ENCODE results near the gene EPS8. TPM values are rescaled to one million over a fixed set of nuclear protein-coding genes. Genes with fewer than 3 reads are reported as not detected.
"Not testable (repeated sequence)": the region's sequence is repeated elsewhere in the genome, so short reads cannot be mapped to it uniquely, and the experiment has no call there.

Gene EPS8
- total RNA-seq, 1 donor from 2014 or later: 21.2 TPM

DNA sequence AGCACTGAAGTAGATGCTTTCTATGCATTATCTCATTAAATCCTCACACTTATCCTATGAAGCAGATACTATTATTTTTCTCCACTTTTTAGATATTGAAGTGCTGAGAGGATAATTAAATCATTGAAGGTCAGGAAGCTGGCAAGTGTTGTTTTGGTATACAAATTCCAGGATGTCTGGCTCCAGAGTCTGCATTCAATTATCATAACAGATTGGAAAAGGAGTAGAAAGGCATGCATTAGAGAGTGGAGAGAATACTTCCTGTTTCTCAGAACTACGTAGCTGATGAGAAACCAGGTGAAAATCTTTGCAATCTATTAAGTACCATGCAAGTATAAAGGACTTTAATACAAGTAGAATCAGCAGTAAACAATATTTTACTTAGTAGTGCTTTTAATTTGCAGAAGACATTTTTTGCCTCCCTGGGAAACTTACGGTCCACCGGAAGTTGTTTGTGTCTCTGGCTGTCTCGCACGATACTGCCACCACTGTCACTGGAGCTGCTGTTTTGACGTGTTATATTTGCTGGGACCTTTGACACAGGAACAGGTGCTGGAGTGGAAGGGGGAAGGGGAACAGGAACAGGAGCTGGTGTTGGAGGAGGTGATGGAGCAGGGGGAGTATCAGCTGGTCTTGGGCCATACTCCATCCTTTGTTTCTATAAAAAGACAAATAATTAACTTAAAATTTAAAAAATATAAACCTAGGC is 158.0 kb downstream of the EPS8 start:
- no peak for DNase-seq (ENCODE audit: low spot score)
- intact Hi-C loops (cut with DNase I): loop anchor here (10.0 kb wide), 1 partner anchor 74 kb away; no protein-coding TSS in a partner anchor

DNA sequence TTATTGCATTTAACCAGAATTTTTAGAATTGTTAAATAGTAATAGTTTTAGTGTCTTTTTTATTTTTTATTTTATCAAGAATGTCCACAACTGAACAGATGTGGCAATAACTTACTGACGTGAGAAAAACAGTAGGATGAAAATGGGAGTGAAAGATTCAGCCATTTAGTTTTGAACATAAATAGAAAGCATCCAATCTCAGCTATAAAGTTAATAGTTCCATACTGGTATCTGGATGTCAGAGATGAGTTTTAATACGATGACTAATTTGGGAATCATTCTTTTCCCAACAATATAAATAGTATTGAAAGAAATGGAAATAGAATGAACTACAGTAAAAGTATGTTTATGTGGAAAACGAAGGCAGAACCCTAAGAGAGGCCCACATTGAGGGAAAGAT is 159.4 kb downstream of the EPS8 start:
- intact Hi-C loops (cut with DNase I): loop anchor here (5.0 to 10.0 kb wide), 3 partner anchors 37 to 155 kb away; partner anchors contain the start of gene EPS8
- no peak for DNase-seq (ENCODE audit: low spot score)

DNA sequence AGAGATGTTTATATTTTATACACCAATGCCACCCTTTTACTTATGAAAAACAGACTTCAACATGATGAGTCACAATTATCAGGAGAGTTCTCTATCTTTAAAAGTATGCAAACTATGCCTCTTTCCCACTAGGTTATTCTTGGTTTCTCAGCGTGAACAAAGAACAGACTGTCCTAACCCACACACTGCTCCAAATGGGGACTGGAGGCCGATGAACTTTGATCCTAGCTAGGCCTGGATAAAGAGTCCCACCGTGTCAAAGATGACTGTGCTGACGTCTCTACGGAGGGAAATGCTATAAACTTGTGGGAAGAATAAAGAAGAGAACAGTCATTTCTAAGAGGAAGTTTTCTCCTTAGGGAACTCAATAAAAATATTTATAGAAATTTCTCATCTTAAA is 160.1 kb downstream of the EPS8 start:
- no peak for DNase-seq (ENCODE audit: low spot score)
- intact Hi-C loops (cut with DNase I): loop anchor here (5.0 to 10.0 kb wide), 2 partner anchors 37 to 156 kb away; partner anchors contain the start of gene EPS8

DNA sequence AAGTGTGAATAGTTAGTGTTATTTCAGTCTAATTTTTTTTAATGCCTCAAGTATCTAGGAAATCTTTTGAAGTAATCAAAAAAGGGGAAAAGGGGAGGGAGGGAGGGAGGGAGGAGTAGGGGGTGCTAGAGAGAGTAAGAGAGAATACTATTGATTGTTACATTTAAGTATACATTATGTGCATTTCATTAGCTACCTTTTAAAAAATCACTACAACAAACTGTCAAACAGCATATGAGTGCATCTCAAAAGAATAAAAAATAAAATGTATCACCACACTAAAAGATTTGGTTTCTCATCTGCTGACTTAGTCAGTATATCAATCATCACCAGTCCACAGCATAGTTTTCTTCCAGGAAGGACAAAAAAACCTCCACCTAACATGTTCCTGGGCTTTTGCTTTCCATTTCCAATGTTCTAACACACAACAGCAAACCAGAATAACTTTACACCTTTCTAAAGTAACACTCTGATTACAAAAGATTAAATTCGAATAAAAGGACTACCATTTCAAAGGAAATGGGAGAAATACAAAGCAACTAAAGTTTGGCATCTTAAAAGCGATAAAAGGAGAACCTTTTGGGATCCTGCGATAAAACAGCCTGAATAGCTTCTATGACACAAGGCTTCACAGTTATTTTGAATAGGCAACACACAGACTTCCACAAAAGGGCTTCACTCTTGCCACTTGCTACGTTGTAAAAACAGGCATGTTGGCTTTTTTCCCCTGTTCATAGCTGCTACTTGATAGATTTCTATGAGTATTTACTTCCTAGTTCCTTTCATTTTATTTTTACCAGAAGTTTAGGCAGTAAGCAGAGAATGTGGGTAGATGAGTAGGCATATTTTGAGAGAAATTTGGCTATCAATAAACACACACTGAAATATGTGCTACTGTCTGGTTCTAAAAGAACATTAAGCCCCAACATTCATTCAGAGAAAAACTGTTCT is 160.9 kb downstream of the EPS8 start:
- no peak for DNase-seq (ENCODE audit: low spot score)
- intact Hi-C loops (cut with DNase I): loop anchor here (5.0 to 10.0 kb wide), 2 partner anchors 36 to 157 kb away; partner anchors contain the start of gene EPS8

DNA sequence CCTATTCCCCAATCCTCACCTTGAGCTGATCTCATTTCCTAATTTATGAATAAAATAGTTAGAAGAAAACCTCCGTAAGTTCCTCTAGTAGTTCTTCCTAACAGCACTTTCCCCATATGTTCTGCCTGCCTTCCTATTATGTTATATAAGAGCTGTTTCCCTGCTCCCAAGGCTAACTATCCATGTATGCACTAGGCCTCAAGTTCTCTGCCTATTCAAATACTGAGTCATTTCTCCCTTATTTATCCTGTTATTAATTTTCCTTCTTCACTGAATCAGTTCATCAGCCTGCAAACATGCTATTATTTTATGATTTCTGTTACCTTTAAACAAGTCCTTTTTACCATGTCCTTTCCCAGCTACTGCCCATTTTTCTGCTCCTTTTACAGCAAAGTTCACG is 164.1 kb downstream of the EPS8 start:
- DNase-seq (ENCODE audit: low spot score): no peak
- intact Hi-C loops (cut with DNase I): loop anchor here (5.0 to 10.0 kb wide), 2 partner anchors 33 to 160 kb away; partner anchors contain the start of gene EPS8

DNA sequence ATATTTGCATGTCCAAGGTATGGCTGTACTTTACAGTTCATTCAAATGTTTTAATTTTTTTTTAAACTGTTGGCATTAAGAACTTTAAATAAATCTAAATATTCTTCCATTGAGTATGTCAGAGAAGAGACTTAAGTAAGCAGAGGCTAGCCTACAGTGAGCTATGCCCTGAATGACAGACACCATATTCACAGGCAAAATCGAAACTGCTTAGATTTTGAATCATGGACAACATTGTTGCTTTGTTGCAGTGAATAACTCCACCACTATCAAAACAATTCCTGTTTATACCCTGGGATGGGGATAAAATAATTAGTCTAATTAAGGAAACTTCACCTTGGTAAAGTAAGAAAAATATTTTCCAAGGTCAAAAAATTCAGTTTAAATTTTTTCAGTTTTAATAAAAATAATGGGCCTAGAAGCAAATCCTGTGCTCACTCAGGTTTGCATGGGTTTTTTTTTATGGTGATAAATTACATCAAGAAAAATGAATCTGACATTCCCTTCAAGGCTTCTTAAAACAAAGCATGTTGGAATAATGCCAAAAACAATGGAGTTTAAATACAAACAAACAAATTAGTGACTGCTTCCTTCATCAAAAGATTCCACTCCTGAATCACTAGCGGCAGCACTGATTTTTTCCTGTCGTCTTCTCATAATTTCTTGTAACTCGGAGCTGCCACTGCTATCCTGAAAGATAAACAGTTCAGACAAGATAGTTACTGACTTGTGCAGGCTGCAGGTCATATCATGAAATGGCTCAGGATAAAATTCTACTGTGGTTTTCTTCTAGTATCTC is 168.2 kb downstream of the EPS8 start:
- intact Hi-C loops (cut with DNase I): loop anchor here (10.0 kb wide), 1 partner anchor 164 kb away; the partner anchor contains the start of gene EPS8
- DNase-seq (ENCODE audit: low spot score): no peak

DNA sequence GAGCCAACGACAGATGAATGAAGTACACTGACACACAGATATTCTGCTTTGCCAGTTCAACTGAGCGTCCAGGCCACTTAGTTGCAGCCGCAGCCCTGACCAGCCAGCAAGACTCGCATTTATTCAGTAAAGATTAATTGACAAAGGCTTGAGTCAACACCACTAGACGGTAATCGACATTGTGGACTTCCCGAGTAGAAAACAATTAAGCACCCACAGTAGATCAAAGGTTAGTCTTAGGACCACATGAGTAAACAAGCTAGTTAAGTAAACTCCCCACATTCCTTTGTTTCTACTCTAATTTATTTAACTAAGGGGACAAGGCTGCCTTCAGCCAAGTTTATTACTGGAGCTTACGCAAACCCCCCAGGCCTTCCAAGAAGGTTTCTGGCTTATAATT is 172.7 kb downstream of the EPS8 start:
- intact Hi-C loops (cut with DNase I): not testable (repeated sequence)

DNA sequence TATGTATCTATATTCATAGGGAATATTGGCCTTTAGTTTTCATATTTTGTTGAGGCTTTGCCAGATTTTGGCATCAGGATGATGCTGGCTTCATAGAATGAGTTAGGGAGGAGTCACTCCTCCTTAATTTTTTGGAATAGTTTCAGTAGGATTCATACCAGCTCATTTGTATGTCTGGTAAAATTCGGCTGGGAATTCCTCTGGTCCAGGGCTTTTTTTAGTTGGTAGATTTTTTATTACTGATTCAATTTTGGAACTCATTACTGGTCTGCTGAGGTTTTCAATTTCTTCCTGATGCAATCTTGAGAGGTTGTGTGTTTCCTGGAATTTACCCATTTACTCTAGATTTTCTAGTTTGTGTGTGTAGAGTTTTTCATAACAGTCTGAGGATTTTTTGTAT is 175.2 kb downstream of the EPS8 start:
- intact Hi-C loops (cut with DNase I): no loop called here
- DNase-seq (ENCODE audit: low spot score): no peak

More for the DNA sequence above, 172.7 kb downstream of the EPS8 start:
- DNase-seq (ENCODE audit: low spot score): not testable (repeated sequence)

DNA sequence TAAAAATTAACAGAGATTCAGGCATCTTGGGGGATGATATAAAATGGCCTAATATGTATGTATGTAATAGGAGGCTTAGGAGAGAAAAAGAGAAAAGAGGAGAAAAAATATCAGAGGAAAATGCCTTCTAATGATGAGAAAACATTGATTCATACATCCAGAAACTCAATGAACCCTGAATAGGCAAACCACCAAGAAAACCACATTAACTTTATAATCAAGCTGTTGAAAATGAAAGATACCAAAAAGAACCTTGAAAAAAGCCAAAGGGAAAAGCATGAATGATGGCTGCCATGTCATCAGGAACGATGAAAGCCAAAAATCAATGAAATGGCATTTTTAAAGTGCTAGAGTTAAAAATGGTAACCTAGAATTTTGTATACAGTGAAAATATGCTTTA is 180.2 kb downstream of the EPS8 start:
- DNase-seq (ENCODE audit: low spot score): no peak
- intact Hi-C loops (cut with DNase I): no loop called here

DNA sequence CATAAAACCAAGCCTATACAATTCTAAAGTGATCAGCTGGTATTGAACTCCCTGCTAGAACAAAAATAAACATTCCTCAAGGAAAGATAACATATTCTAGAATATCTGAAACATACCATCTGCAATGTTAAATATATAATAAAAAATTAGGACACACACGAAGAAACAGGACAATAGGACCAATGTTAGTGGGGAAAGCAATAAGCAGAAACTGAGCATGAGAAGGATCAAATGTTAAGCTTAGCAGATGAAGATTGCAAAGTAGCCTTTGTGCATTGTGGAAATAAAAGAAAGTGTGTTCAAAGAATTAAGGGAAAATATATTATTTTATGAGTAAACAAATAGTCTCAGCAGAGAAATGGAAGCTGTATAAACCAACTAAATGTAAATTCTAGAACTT is 180.8 kb downstream of the EPS8 start:
- DNase-seq (ENCODE audit: low spot score): no peak
- intact Hi-C loops (cut with DNase I): no loop called here

DNA sequence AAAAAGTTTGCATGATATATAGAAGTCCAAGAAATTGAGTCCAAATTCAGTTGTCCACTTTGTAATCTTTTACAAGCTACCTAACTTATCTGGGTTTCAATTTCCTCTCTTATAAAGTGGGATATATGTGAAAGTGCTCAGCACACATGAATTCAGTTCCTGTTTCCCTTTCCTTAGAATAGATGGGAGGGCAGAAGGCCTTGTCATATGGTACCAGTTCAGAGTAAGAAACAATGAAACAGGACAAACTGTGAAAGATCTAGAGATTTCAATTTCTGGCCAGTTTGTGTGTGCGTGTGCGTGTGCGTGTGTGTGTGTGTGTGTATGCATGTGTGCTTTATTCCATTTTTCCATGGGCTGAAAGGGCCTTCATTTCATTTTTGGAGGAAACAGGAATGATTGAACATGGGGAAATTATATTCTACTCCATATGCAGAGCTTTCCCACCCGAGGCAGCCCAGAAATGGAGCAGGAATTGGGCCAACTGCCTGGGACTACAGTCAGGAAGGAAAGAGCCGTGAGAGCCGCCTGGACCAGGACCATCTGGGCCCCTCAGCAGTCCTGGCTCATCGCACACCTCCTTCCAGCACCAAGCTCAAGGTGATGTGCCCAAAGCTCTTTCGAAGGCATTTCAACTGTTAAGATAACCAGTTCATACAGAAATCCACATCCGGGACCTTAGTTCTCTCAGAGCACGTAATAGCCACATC is 183.2 kb downstream of the EPS8 start:
- intact Hi-C loops (cut with DNase I): no loop called here
- DNase-seq (ENCODE audit: low spot score): no peak

DNA sequence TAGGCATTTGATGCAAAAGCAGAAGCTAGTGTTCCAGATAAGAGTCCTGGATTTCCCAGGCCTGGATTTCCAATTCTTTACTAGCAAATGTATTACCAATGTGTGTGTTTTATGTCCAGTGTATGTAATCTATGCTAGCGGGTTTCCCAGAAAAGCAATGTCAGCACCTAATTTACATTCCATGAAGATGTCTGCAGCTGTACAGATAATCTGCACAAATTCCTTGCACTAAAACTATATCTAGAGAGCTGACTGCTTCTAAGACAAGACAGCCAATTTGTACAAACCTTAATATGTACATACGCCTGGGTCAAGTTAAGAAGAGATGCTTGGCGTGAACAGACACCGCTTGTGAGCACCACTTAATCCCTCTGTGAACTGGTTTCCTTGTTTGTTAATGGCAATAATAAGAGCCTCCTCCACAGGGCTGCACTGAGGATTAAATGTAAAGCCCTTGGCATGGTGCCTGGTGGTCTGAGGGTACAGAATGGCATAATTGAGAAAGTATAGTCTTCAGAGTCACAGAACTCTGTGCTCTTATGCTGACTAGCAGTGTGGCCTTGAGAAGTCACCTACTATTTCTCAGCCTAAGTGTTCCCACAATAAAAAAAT is 185.6 kb downstream of the EPS8 start:
- DNase-seq (ENCODE audit: low spot score): no peak
- intact Hi-C loops (cut with DNase I): no loop called here

DNA sequence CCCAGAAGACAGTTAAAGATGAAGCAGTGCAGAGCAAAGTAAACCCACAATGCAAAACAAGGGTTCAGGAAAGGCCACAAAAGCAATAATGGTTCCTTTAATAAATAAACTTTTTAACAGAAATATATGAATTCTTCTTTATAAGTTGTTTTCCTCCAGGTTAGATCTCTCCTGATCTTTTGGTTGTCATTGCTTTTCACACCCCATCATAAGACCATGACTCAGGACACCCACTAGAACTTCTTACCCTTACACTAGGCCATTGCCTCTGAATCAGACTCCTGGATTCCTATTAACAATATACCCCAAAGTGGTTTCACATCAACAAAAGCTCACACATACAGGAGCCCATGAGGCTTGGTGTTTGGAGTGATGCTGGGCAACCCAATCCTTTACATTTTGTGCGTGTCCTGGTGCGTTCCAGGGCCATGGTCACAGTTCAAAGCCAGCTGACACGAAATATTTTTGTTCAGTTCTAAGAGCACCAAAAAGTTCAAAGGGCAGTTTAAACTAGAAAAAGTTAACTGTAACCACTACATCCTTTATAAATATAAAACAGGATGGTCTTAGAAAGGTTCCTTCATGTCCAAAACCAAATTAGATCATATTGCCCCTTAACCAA is 187.0 kb downstream of the EPS8 start:
- intact Hi-C loops (cut with DNase I): no loop called here
- DNase-seq (ENCODE audit: low spot score): no peak

DNA sequence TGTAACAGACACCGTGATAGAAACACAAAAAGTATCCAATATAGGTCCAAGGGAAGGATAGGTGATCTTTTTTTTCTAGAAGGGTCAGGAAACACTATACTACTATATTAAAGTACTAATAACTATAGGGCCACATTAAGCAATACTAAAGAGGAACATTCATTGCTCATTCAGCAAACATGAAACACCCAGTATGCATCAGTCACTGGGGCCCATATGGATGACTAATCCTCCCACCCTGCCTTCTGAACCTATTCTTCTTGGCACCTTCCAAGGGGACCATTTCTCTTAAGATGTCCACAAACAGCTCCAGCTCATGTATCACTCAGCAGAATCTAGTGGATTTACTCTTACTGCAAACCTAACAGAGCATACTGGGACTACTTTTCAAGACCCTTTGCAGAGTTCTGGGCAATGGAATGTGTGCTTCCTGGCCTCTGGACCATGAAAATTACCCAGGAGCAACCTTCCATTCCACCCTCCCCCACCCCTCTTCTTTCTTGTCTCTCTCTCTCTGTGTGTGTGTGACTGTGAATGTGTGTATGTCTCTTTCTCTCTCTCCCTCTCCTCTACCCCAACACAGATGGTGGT is 187.9 kb downstream of the EPS8 start:
- no peak for DNase-seq (ENCODE audit: low spot score)
- intact Hi-C loops (cut with DNase I): no loop called here

DNA sequence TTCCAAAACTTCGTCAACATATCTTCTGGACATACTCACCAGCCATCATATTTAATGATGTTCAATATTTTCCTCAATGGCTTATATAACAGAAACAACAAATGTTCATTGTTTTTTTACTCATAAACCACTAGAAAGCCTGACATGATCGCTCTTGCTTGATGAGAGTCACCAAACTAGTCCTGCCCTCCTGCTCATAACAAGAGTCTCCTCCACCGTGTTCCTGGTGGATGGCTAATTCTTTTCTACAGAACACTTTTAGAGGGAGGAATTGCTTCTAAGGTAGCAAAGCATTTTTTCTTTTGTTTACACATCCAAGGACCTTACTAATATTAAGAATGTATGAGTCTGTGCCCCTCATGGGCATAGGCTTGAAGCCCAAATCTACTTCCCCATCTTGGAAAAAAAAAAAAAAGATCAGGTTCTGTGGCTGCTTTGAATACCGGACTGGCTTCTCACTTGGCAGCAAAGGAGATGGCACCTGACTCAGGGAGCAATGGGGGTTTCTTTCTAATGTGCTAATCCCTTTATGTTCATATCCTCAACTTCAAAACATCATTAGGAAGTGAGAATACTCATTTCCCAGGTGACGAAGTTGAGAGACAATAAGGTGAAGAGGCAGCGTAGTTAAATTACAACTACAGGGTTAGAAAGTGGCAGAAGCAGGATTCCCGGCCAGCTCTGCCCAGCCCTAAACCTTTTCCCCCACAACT is 188.8 kb downstream of the EPS8 start:
- no peak for DNase-seq (ENCODE audit: low spot score)
- intact Hi-C loops (cut with DNase I): no loop called here

DNA sequence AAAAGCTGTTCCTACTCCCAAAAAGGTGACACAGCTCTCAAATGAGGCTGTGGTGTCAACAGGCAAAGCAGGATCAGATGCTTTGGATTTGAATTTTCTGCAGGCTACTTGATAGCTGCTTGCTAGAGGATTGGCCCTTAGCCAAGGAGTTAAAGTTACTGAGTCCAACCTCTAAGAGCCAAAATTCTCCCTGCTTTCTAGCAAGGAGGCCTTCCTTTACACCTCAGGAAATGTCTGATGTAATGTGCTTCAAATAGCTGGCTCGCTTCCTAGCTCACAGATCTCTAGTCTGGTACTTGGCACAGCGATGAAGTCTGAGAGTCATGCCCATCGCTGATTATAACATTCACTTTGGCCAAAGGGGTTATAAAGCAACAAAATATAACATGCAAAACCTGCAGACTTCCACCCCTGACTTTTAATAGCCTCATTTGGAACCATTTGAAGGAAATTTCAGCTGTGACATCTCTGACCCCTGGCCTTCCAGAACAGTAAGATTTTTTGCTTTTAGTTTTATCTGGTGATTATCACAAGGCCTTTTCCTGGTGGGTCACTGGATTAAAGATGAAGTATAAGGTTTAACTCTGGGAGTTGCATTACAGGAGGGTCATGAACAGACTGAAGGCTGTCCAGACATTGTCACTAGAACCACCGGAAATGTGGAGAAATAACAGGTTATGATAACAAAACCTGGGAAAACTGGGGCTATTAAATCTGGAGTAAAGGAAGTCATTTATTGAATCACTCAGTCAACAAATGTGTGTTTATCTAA is 189.7 kb downstream of the EPS8 start:
- intact Hi-C loops (cut with DNase I): loop anchor here (2.0 to 5.0 kb wide), 2 partner anchors 103 to 189 kb away; partner anchors contain the start of gene EPS8
- DNase-seq (ENCODE audit: low spot score): no peak

All from cardiac septum (tissue), 1 donor.